Measurements from ENCODE around the gene SERPINA1.

SERPINA1 gene

GRCh38 chr14:94346065-94346786 lies 42.2 kb downstream of the SERPINA1 start:
- DNase-seq (ENCODE audit: low read depth in 3 of 3), result peak in 2 of 3 experiments; percentile 19 to 37

GRCh38 chr14:94345344-94346064 lies 42.9 kb downstream of the SERPINA1 start:
- DNase-seq (ENCODE audit: low read depth in 3 of 3), result no peak

- DNase-seq (ENCODE audit: low read depth in 3 of 3), result no peak
Observed at GRCh38 chr14:94344389-94344788, 44.0 kb downstream of the SERPINA1 start.

- no peak for DNase-seq (ENCODE audit: low read depth in 3 of 3)
Observed at GRCh38 chr14:94343238-94344005, 45.0 kb downstream of the SERPINA1 start.

- no peak for DNase-seq (ENCODE audit: low read depth in 3 of 3)
Observed at GRCh38 chr14:94342334-94342934, 46.0 kb downstream of the SERPINA1 start.

GRCh38 chr14:94341656-94342333 lies 46.6 kb downstream of the SERPINA1 start:
- DNase-seq (ENCODE audit: low read depth in 3 of 3), result no peak

GRCh38 chr14:94340533-94340932 lies 47.9 kb downstream of the SERPINA1 start:
- DNase-seq (ENCODE audit: low read depth in 3 of 3), result no peak

- no peak for DNase-seq (ENCODE audit: low read depth in 3 of 3)
Observed at GRCh38 chr14:94338023-94338422, 50.4 kb downstream of the SERPINA1 start.

- DNase-seq (ENCODE audit: low read depth in 3 of 3), result no peak
Observed at GRCh38 chr14:94337274-94337673, 51.1 kb downstream of the SERPINA1 start.

- DNase-seq (ENCODE audit: low read depth in 3 of 3), result no peak
Observed at GRCh38 chr14:94334872-94335271, 53.5 kb downstream of the SERPINA1 start.

- DNase-seq (ENCODE audit: low read depth in 3 of 3), result no peak
Observed at GRCh38 chr14:94332587-94332986, 55.8 kb downstream of the SERPINA1 start.

GRCh38 chr14:94332063-94332583 lies 56.3 kb downstream of the SERPINA1 start:
- DNase-seq (ENCODE audit: low read depth in 3 of 3), result no peak

GRCh38 chr14:94331462-94331861 lies 56.9 kb downstream of the SERPINA1 start:
- no peak for DNase-seq (ENCODE audit: low read depth in 3 of 3)

GRCh38 chr14:94330857-94331256 lies 57.5 kb downstream of the SERPINA1 start:
- no peak for DNase-seq (ENCODE audit: low read depth in 3 of 3)

GRCh38 chr14:94330432-94330831 lies 58.0 kb downstream of the SERPINA1 start:
- DNase-seq (ENCODE audit: low read depth in 3 of 3), result no peak

GRCh38 chr14:94329857-94330256 lies 58.5 kb downstream of the SERPINA1 start:
- no peak for DNase-seq (ENCODE audit: low read depth in 3 of 3)

- no peak for DNase-seq (ENCODE audit: low read depth in 3 of 3)
Observed at GRCh38 chr14:94328196-94328595, 60.2 kb downstream of the SERPINA1 start.

Measured in stimulated activated CD4-positive, alpha-beta T cell treated with anti-CD3 and anti-CD28 coated beads, TNF-alpha, amount 100 ng/mL, for 4 hours (primary cell).